ENCODE measurements around the gene NLRP3.
A peak's percentile ranks its signal among the peaks of the same experiment; 100 is the strongest.
"Not testable (repeated sequence)": the region's sequence is repeated elsewhere in the genome, so short reads cannot be mapped to it uniquely, and the experiment has no call there.

NLRP3 gene

DNA sequence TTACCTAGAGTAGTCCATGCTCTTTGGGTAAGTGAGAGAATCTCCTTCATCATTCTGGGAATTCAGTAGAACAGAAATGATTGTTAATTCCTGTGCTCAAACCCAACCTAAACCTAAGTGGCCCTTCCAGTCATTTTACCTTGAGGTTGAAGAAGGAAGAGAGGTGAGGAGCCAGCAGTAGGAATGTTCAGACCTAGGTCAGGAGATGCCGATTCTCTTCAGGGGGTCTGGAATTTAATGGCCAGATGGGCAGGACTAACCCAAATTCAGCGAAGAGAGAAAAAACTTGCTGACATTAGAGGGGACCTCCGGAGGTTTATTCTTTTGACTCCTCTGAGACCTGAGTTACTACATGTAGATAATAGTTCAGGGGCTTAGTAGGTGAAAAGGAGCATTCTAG, 58.4 kb downstream of the NLRP3 start:
- DNase-seq: no peak

DNA sequence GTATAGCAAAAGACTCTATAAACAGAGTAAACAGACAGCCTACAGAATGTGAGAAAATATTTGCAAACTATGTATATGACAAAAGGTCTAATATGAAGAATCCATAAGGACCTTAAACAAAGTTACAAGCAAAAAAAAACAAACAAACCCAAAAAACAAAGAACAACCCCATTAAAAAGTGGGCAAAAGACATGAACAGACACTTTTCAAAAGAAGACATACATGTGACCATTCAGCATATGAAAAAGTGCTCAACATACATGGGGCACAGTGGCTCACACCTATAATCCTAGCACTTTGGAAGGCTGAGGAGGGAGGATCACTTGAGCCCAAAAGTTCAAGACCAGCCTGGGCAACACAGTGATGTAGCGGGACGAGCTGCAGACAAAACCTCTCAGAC, 59.8 kb downstream of the NLRP3 start:
- DNase-seq: no peak

DNA sequence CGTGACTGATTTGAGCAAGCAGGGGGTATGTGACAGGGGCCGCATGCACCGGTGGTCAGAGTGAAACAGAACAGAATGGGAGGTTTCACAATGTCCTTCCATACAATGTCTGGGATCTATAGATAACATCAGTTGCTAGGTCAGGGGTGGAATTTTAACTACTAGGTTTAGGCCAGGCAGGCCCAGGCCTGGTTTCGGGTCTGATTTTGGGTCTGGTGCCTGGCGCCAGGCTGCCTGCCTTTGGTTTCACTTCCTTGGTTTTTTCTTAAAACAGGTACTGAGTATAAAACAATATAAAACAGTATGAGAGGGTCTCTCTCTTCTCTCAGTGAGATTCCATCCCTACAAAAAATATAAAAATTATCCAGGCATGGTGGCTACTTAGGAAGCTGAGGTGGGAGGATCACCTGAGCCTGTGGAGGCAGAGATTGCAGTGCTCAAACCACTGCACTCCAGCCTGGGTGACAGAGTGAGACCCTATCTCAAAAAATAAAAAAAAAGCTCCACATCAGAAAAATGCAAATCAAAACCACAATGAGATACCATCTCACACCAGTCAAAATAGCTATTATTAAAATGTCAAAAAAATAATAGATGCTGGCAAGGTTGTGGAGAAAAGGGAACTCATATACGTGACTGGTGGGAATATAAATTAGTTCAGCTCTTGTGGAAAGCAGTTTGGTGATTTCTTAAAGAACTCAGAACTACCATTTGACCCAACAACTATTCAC, 60.5 kb downstream of the NLRP3 start:
- DNase-seq: not testable (repeated sequence)

DNA sequence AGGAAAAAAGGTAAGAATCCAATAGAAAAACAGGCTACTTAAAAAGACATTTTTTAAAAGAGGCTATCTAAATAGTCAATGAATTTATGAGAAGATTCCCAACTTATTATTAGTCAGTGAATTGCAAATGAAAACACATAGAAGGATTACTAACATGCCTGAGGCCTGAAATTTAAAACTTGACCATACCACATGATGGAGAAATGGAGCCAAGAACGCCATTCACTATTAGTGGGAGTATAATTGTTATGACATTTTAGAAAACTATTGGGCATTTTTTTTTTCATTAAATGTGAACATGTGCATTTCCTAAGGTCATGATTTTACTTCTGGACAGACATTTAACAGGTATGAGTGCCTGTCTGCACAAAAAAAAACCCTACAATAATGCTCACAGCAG, 66.8 kb downstream of the NLRP3 start:
- DNase-seq: no peak

DNA sequence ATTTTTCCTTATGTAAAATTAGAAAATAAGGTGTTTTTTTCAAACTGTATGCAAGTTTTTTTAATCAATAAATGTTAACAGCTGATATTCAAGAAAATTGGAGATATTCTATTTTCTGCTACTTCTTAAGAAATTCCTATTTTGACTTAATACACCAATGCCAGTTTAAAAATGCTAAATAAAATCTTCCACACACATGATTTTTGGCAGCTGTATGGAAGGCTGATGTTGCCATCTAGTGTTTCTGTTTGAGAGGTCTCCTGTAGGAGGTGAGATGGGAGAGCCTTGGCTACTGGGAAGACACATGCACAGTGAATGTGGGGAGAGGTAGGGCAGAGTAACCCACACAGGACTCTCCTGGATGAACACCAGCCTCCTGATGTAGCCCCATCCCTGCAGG, 71.1 kb downstream of the NLRP3 start:
- peak; percentile 84 for DNase-seq

DNA sequence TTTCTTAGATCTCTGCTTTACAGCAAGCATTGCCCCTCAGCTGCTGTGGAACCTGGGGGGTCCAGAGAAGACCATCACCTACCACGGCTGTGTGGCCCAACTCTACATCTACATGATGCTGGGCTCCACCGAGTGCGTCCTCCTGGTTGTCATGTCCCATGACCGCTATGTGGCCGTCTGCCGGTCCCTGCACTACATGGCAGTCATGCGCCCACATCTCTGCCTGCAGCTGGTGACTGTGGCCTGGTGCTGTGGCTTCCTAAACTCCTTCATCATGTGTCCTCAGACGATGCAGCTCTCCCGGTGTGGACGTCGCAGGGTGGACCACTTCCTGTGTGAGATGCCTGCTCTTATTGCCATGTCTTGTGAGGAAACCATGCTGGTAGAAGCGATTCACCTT, 75.4 kb downstream of the NLRP3 start:
- DNase-seq: peak; percentile 23

DNA sequence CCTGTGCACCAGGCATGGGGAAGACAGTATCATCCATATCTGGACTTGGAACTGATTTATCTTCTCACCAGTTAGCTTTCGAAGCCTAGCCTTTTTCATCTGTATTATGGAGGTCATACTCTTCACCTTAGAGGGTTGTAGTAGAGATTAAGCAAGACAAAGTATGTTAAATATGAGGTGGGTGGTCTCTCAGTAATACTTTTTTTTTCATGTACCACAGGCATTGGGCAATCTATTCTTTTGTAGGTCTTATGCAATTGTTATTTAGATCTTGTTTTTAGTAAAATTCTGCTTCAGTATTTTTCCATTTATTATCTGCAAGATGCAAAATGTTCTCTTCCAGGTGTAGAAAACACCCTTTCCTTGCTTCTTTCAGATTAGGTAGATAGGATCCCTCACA, 77.1 kb downstream of the NLRP3 start:
- peak; percentile 47 for DNase-seq

DNA sequence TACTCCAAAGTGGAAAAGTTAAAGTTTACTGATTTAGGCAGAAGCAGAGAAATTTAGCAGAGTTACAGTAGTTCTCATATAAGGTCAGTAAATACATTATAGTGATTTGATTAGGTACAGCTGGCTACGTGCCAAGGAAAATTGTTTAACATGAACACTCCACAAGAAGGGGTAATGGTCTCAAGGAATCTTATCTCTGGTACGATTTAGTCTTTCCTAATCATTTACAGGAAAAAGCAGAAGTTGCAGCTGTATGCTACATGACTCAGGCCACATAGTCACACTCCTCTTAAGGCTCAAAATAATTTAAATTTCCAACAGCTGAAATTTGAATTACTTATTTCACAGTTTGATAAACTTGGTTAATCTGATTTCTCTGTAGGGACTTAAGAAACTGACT, 78.8 kb downstream of the NLRP3 start:
- DNase-seq: peak; percentile 90

DNA sequence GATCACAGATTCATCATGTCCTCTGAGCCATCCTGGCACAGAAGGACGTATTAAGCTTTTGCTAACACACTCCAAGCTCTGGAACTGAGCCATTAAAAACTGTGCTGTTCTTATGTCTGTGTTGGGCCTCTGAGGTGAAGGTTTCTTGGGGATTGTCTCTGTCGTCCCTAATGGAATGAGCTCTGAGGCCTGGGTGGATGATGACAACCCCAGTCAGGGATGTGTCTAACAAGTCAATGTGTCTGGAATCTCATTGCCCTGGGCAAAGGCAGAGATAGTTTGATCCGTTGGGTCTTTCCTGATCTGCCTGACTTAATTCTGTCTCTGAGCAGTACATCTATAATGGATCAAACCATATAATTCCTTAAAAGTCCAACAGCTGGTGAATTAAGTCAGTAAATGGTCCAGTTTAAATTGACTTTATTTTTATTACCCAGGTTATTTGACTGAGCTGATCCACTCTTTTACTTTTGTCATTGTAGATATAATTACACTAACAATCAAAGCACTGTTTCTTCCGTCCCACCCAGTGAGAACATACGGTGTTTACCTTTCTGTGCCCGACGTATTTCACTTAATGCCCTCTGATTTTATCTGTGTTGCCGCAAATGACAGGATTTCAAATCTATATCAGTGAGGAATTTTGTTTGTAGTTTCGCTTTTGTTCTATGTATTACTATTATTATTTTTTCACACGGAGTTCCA, 80.8 kb downstream of the NLRP3 start:
- no peak for DNase-seq

All from hematopoietic multipotent progenitor cell treated with erythropoietin and hydrocortisone succinate and interleukin-3 and kit ligand, for 4 days (in vitro differentiated cells).